Right renal pelvis (tissue), 4 donors: ENCODE data around the gene ZCCHC4. TPM values are rescaled to one million over a fixed set of nuclear protein-coding genes. Genes with fewer than 3 reads are reported as not detected.

Experiments used
- DNase-seq, 4 donors: peaks; one replicate each; pipeline ENCODE4 v3.0.0-alpha.2; 2013; ENCODE audit warnings: low read depth in 4 of 4, low spot score in 3 of 4, missing footprints in 1 of 4
- polyA plus RNA-seq, 4 donors: library from polyadenylated mRNA; unstranded; fragments of 120-200 nt; gene quantifications; one replicate each; pipeline ENCODE4 v1.2.1, GENCODE V29; 2013; ENCODE audit not compliant: insufficient read length in 4 of 4

Gene ZCCHC4, protein sequence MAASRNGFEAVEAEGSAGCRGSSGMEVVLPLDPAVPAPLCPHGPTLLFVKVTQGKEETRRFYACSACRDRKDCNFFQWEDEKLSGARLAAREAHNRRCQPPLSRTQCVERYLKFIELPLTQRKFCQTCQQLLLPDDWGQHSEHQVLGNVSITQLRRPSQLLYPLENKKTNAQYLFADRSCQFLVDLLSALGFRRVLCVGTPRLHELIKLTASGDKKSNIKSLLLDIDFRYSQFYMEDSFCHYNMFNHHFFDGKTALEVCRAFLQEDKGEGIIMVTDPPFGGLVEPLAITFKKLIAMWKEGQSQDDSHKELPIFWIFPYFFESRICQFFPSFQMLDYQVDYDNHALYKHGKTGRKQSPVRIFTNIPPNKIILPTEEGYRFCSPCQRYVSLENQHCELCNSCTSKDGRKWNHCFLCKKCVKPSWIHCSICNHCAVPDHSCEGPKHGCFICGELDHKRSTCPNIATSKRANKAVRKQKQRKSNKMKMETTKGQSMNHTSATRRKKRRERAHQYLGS
- polyA plus RNA-seq = 10 to 100 TPM; 10.7 to 14.5 (median 12.8) TPM

DNA sequence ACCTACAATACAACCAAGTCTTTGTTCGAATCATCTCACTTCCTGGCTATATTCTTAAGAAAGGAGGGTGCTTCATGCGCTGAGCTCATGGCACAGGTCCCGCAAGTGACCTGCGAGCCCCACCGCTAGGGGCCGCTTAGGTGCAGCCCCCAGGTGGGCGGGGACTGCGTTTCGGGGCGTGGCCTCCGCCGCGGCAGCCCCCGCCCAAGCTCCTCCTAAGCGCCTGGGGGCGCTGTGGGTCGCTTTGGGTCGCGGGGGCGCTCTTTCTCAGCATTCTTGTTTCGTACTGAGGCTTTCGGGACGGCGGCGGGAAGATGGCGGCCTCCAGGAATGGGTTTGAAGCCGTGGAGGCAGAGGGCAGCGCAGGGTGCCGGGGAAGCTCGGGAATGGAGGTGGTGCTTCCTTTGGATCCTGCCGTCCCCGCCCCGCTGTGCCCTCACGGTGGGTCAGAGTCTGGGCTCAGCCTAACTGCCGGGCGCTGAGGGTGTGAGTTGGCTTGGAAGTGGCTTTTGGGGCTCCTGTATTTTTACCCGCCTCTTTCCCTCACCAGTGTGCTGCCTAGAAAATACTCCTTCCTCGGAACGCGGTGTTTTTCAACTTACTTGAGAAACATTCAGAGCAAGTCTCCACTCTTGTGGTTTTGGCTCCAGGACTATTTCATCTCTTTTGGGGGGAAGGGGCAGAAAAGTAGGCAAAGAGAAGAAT is at the start of gene ZCCHC4:
TSS of gene ZCCHC4 (plus strand) at position 279 of the 705 bp plus-strand sequence. CDS start at position 315, 36 bp downstream.
- peak; percentile 87 to 90 (median 88) for DNase-seq

DNA sequence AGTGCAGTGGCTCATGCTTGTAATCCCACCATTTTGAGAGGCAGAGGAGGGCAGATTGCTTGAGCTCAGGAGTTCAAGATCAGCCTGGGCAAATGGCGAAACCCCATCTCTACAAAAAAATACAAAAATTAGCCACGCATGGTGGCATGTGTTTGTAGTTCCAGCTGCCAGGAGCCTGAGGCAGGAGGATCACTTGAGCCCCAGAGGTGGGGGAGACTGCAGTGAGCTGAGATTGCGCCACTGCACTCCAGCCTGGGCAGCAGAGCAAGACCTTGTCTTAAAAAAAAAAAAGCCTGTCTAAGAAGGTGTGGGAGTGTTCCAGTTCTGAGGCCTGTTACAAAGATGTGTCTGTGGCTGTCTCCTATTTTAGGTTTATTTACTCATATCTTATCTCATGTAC is 40.7 kb upstream of the ZCCHC4 start:
- DNase-seq = no peak

DNA sequence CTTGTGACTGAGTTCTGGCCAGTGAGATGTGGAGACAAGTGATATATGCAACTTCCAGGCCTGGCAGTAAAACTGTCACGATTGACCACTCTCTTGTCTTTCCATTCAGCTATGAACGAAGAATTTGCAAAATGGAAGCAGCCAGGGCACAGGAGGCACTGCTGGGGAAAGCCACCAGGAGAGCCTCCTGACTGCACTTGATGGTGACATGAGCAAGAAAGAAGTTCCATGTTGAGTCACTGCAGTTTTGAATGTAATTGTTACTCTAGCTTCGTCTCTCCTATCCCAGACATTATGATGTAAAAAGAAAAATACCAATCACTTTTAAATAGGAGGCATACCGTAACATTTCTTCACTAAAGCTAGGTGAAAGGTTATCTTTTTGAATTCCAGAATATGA is 32.4 kb upstream of the ZCCHC4 start:
- DNase-seq = no peak

DNA sequence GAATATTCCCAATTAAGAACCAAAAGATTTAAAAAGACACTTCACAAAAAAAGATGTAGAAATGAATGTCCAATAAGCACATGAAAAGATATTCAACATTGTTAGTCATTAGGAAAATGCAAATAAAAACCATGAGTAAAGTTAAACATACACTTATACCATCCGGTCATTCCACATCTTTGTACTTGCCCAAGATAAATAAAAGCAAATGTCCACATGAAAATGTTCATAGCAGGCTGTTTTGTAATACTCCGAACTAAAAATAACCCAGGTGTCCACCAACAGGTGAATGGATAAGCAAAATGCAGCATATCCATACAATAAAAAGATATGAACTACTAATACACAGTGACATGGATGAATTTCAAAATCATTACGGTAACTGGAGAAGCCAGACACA is 28.6 kb upstream of the ZCCHC4 start:
- DNase-seq = no peak

DNA sequence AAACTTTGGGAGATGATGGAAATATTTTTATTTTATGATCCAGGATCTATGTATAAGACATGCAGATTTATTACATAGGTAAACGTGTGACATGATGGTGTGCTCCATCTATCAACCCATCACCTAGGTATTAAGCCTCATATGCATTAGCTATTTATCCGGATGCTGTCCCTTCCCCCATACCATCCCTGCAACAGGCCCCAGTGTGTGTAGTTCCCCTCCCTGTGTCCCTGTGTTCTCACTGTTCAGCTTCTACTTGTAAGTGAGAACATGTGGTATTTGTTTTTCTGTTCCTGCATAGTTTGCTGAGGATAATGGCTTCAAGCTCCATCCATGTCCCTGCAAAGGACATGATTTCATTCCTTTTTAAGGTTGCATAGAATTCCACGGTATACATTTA is 28.1 kb upstream of the ZCCHC4 start:
- DNase-seq = no peak

DNA sequence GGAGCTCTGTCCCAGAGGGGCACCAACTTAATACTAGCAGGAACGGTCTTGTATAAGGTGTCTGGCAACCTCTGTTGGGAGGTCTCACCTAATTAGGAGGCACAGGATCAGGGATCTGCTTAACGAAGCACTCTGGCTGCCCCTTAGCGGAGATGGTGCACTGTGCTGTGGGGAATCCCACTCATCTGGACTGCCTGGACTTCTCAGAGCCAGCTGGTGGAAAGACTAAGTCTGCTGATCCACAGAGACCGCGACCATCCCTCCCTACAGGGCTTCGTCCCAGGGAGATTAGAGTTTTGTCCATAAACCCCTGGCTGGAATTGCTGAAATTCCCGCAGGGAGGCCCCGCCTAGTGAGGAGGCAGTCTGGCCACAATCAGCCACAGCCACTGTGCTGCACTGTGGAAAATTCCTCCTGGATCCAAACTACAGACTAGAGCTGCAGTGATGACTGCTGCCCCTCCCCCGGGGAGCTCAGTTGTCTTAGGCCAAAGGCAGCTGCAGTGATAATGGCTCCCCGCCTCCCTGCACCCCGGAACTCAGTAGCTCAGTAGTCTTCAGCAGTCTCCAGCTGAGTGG is 22.0 kb upstream of the ZCCHC4 start:
- no peak for DNase-seq

DNA sequence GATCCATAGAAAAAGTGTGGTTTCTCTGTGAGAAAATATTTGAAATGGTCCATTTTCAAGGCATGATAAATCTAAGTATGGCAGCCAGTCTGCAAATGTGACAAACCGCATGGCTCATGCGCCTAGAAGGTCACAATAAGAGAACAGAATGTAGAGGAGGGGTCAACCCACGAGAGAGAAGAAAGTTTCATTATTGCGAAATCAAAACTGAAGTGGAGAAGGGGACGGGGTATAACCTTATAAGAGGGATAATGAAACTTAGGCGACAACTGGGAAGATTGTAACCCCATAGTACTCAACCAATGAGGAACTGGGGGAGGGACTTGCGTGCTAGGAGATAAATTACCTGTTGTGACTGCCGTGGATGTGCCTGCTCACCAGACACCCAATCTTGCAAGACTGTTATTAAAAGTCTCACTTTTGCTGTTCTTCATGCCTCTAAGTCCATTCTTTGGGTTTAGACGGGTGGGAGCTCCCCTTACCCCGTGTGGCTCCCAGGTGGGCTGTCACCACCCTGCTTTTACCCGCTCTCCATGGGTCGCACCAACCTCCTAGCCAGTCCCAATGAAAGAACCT is 21.3 kb upstream of the ZCCHC4 start:
- no peak for DNase-seq

DNA sequence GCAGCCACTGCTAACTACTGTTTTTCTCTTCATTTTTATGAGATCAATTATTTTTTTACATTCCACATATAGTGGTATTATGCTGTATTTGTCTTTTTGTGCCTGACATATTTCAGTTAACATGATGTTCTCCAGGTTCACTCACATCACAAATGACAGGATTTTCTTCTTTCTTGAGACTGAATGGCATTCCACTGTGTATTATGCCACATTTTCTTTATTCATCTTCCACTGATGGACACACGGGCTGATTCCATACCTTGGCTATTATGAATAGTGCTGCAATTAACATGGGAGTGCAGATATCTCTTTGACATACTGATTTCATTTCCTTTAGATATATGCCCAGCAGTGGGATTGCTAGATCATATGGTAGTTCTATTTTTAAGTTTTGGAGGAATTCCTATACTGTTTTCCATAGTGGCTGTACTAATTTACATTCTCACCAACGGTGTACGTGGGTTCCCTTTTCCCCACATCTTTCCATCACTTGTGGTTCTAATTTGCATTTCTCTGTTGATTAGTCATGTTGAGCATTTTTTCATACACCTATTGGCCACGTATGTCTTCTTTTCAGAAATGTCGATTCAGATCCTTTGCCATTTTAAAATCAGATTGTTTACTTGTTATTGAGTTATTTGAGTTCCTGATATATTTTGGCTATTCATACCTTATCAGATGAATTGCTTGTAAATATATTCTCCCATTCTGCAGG is 14.9 kb upstream of the ZCCHC4 start:
- no peak for DNase-seq

DNA sequence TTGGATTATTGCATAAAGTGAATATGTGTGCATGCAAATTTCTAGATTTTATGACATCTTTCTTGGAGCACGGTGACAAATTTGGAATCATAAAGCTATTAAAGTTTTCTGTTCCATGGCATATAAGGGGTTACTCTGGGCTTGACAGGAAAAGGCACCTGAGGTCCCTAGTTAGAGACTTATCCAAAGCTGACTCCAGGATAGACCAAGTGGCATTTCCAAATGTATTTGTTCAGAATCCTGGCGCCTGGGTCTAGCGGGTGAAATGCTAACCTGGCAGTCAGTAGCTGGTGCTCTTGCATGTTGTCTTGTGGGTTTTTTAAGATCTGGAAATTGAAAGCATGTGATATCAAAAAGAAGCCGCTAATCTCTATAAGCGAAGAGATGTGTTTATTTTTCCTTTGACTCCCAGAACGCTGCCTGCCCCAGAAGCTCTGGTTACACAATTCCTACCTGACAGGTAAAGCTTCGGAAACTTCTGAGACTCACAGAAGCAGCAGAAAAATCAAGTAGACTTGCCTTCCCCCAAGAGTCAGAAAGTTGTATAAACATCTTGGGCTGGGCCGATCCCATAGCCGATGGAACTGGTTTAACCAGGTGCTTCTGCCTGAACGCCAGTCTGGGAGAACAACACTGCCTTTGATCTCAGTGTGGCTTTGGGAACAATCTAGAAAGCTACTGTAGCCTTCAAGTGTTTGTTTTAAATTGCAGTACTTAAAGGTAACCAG is 12.9 kb upstream of the ZCCHC4 start:
- DNase-seq = peak in 1 of 4 donors; percentile 20

DNA sequence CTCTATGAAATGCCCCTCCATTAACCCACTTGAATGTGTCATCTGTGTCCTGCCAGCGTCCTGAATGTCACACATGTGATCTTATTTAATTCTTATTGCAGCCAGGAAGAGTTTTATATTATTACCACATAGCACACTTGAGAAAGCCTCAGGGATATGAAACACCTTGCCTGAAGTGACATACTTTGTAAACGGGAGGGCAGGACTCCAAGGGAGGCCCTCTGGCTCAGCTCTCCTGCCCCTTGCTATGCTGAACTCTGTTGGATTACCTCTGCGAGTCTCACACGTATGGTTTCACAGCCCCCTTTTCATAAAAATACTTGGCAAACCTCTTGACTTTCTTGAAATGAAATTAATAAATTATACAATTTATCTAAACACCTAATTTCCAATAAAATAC is 11.1 kb upstream of the ZCCHC4 start:
- no peak for DNase-seq

DNA sequence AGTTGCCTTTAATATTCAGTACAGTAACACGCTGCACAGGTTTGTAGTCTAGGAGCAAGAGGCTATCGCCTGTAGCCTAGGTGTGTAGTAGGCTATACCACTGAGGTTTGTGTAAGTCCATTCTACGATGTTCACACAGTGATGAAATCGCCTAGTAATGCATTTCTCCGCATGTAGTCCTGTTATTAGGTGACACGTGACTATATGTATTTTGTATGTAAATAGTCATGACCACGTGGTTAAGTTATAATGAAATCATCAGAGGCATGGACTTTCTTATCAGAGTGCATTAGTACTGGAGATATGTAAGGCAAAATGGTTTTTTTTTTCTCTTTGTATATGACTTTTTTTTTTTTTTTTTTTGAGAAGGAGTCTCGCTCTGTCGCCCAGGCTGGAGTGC is 9.9 kb upstream of the ZCCHC4 start:
- no peak for DNase-seq

DNA sequence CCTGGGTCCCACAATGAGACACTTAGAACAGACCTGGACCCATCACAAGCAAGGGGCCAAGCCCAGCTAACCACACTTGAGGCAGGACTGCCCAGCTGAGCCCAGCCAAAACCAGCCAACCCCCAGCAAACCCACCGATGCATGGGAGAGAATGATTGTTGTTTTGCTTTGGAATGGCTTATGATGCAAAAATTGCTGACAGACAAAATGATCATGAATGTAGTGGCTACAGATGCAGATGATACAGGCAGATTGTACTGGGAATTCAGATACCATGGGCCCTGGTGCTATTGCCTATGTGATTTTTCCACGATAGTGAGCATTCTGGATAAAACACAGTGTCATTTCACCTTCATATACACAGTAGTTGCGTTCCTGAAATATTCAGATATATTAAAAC is 9.0 kb upstream of the ZCCHC4 start:
- DNase-seq = no peak

DNA sequence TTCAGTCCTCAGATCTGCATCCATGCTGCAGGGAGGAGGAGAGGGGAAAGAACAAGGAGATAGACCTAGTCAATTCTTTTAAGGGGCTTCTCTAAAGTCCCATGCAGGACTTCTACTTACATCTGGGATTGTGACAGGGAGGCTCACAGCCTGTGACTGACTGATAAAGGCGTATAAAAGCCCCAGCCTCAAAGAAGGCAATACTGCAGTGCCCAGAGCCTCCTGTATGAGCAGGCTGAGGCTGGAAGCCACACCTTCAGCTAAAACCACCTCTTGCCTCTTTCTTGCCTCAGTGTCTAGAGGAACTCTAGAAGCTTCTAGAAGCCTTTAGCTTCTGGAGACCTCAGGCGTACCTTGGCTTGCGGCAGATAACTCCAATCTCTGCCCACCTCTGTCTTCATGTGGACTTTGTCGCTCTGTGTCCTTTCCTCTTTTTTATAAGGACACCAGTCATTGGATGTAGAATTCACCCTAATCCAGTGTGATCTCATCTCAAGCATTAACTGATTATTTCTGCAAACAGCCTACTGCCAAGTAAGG is 6.0 kb upstream of the ZCCHC4 start:
- DNase-seq = no peak

DNA sequence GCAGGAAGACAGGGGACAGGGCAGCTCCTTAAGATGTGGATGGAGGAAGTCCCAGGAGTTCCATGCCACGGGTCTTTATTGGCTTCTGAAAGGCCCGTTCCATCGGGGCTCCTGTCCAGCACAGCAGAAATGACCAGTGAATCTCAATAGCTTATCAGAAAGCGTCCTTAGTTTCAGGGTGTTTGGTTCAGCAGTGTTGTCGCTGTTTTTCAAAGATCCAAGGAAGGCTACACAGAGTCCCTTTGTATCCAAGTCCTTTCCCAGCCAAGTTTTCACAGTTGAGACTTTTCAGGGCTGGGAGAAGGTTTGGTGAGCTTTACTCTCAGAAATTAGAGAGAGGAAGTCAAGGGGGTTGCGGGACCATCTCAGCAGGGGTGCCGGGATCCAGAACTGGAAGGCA is 5.0 kb upstream of the ZCCHC4 start:
- no peak for DNase-seq

DNA sequence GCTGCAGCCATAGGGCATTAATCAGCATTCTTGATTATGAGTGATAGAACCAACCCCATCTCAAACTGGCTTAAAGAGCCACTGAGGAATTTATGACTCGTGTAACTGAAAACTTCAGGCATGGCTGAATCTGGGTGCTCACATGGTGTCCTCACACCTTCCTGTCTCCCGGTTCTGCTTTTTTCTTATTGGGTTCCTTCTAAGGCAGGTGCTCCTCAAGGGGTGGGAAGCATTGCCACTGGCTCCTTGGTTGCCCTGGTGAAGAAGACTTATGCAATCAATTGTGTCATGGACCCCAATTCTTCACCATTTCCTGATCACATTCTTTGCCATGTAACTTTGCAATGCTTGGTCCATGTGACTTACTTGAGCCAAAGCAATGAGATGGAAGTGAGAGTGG is 4.3 kb upstream of the ZCCHC4 start:
- no peak for DNase-seq

DNA sequence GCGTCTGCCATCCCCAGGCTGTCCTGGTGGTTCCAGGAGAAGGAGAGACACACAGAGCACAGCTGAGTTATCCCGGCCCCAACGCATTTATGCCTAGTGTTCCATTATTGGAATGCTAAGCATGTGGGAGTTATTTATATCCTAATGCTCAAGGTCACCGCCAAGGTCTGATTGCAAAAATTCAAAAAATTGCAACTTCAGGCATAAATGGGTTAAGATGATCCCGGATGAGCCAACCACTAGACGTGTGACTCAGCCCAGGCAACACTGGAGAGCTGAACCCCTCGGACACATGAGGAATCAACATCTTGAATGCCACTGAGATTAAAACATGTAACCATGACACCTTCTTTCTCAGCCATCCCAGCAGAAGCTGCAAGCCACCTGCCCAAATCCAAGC is 3.8 kb upstream of the ZCCHC4 start:
- no peak for DNase-seq

DNA sequence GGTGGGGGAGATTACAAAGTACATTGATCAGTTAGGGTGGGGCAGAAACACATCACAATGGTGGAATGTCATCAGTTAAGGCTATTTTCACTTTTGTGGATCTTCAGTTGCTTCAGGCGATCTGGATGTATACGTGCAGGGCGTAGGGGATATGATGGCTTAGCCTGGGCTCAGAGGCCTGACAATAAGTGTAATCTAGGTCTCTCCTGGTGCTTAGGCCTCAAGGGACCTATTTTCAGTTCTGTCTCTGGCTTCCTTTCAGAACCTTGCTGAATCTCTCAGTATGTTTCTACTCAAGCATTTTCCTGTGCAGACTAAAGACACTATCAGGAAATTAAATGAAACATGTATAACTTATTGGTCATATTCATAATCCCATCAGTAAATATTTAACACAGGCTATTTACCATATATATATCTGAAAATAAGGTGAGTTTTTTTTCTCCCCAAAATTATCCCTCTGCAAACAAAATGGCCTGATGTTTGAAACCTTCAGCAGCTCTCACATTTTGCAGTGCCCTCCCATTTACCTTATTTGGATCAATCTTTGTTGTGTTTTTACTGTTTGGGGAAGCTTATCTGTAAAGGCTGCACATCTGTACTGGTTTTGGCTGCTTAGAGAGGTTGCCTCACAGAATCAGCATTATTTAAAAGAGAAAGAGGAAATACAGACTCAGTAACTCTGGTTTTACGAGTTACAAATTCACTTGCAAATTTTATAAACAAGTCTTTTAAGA is 2.3 kb upstream of the ZCCHC4 start:
- DNase-seq = no peak

DNA sequence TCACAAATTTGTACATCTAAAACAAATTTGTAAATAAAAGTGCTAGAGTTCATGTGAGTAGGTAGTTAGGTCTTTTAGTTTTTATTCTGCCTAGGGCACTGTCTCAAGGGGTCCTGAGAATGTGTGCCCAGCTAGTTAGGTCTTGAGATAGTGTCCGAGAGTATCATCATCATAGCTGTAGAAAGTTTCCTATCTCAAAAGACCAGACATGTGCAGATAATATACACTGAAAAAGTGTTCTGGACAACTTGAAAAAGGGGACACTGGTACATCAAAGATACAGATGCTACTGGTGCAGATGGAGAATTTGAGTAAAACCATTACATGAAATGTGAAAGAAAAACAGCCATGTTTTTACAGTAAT is 1.8 kb upstream of the ZCCHC4 start:
- no peak for DNase-seq
